Astrocyte (in vitro differentiated cells and primary cell): ENCODE results near the gene RTTN. TPM values are rescaled to one million over a fixed set of nuclear protein-coding genes. Genes with fewer than 3 reads are reported as not detected.

Experiments used
- DNase-seq: peaks from one replicate; pipeline ENCODE4 v3.0.0-alpha.2; 2010; ENCODE audit warnings: low read depth
- FAIRE-seq: peaks from 2 replicates; lab custom pipeline; 2011; peaks lifted over from hg19 to GRCh38; lab: Jason Lieb, UNC
- H2AFZ ChIP-seq: 2 replicates; pipeline ENCODE4 v1.6.0; 2012; ENCODE audit warnings: low read depth, low read length, inconsistent platforms
- H3K27ac ChIP-seq: 2 replicates; pipeline ENCODE4 v1.5.1; 2011; ENCODE audit warnings: low read depth, low read length, inconsistent platforms
- H3K27me3 ChIP-seq: 2 replicates; pipeline ENCODE4 v1.6.0; 2011; ENCODE audit warnings: low read length, inconsistent platforms; ENCODE audit not compliant: insufficient read depth
- H3K36me3 ChIP-seq: 2 replicates; pipeline ENCODE4 v1.5.1; 2011; ENCODE audit warnings: low read length, inconsistent platforms; ENCODE audit not compliant: insufficient read depth
- H3K4me1 ChIP-seq: 2 replicates; pipeline ENCODE4 v1.5.1; 2011; ENCODE audit warnings: low read length, inconsistent platforms; ENCODE audit not compliant: insufficient read depth
- H3K4me2 ChIP-seq: 2 replicates; pipeline ENCODE4 v1.6.0; 2012; ENCODE audit warnings: low read length, inconsistent platforms
- H3K4me3 ChIP-seq: 2 replicates; pipeline ENCODE4 v1.5.1; 2011; ENCODE audit warnings: low read depth, mild to moderate bottlenecking, low read length, inconsistent platforms; ENCODE audit not compliant: insufficient read depth
- H3K79me2 ChIP-seq: 2 replicates; pipeline ENCODE4 v1.6.0; 2012; ENCODE audit warnings: mild to moderate bottlenecking, low read length, inconsistent platforms; ENCODE audit not compliant: insufficient read depth
- H3K9ac ChIP-seq: 2 replicates; pipeline ENCODE4 v1.6.0; 2012; ENCODE audit warnings: mild to moderate bottlenecking, low read length, inconsistent platforms
- H3K9me3 ChIP-seq: 2 replicates; pipeline ENCODE4 v1.5.1; 2012; ENCODE audit warnings: low read depth, mild to moderate bottlenecking, low read length, inconsistent platforms; ENCODE audit not compliant: insufficient read depth
- H4K20me1 ChIP-seq: 2 replicates; pipeline ENCODE4 v1.6.0; 2012; ENCODE audit warnings: low read length, inconsistent platforms; ENCODE audit not compliant: insufficient read depth
- H3K27ac Mint-ChIP-seq: one replicate; pipeline ENCODE4 v1.8.0; 2021; ENCODE audit warnings: mild to moderate bottlenecking, mixed read lengths; ENCODE audit not compliant: unreplicated experiment
- H3K27me3 Mint-ChIP-seq: one replicate; pipeline ENCODE4 v1.8.0; 2021; ENCODE audit warnings: low read depth, mixed read lengths; ENCODE audit not compliant: unreplicated experiment
- H3K36me3 Mint-ChIP-seq: one replicate; pipeline ENCODE4 v1.8.0; 2021; ENCODE audit warnings: low read depth, mixed read lengths; ENCODE audit not compliant: unreplicated experiment
- H3K4me1 Mint-ChIP-seq: one replicate; pipeline ENCODE4 v1.8.0; 2021; ENCODE audit warnings: low read depth, mixed read lengths; ENCODE audit not compliant: unreplicated experiment
- H3K4me3 Mint-ChIP-seq: one replicate; pipeline ENCODE4 v1.8.0; 2021; ENCODE audit warnings: mild to moderate bottlenecking, moderate library complexity, mixed read lengths; ENCODE audit not compliant: unreplicated experiment
- H3K9me3 Mint-ChIP-seq: one replicate; pipeline ENCODE4 v1.8.0; 2021; ENCODE audit warnings: mild to moderate bottlenecking, mixed read lengths; ENCODE audit not compliant: unreplicated experiment
- EZH2 ChIP-seq: IDR thresholded peaks from 2 replicates; pipeline ENCODE4 v1.6.1; 2012; ENCODE audit warnings: mild to moderate bottlenecking, low read length, inconsistent platforms; ENCODE audit not compliant: insufficient read depth
- total RNA-seq: library from RNA; stranded (reverse); gene quantifications from 2 replicates; pipeline ENCODE4 v1.2.1, GENCODE V29; 2021
- TF ChIP-seq, protein P1 (sequence below): IDR thresholded peaks from 2 replicates; pipeline ENCODE4 v1.5.1; 2011; ENCODE audit warnings: low read depth, mild to moderate bottlenecking, inconsistent platforms, low read length, moderate library complexity; ENCODE audit not compliant: insufficient read depth

Gene RTTN
- total RNA-seq, 1 donor from 2014 or later, result 6.3 TPM

GRCh38 chr18:69969491-69969890 lies 236.0 kb downstream of the RTTN start:
- H3K27ac Mint-ChIP-seq, result no peak overlapping the region
- H3K9ac ChIP-seq, result no peak overlapping the region
- FAIRE-seq (no peak), DNase-seq (no peak)
- no peak overlapping the region for H3K4me2 ChIP-seq
- no peaks in the 10 kb centered on the region for H4K20me1 ChIP-seq
- no peak overlapping the region for H2AFZ ChIP-seq
- H3K79me2 ChIP-seq, result no peaks in the 10 kb centered on the region
- H3K27me3 ChIP-seq, result no peaks in the 10 kb centered on the region
- H3K9me3 Mint-ChIP-seq, result peaks cover 7% of the 10 kb centered on the region
- peaks cover 3% of the 10 kb centered on the region for H3K27me3 Mint-ChIP-seq
- H3K4me3 ChIP-seq, result no peak overlapping the region
- no peaks in the 10 kb centered on the region for H3K9me3 ChIP-seq
- H3K27ac ChIP-seq, result no peak overlapping the region
- no peaks in the 10 kb centered on the region for H3K36me3 Mint-ChIP-seq
- no peaks in the 10 kb centered on the region for H3K4me1 ChIP-seq
- H3K4me3 Mint-ChIP-seq, result no peak overlapping the region
- H3K36me3 ChIP-seq, result no peaks in the 10 kb centered on the region
- H3K4me1 Mint-ChIP-seq, result no peaks in the 10 kb centered on the region
- TF ChIP-seq, protein P1, sequence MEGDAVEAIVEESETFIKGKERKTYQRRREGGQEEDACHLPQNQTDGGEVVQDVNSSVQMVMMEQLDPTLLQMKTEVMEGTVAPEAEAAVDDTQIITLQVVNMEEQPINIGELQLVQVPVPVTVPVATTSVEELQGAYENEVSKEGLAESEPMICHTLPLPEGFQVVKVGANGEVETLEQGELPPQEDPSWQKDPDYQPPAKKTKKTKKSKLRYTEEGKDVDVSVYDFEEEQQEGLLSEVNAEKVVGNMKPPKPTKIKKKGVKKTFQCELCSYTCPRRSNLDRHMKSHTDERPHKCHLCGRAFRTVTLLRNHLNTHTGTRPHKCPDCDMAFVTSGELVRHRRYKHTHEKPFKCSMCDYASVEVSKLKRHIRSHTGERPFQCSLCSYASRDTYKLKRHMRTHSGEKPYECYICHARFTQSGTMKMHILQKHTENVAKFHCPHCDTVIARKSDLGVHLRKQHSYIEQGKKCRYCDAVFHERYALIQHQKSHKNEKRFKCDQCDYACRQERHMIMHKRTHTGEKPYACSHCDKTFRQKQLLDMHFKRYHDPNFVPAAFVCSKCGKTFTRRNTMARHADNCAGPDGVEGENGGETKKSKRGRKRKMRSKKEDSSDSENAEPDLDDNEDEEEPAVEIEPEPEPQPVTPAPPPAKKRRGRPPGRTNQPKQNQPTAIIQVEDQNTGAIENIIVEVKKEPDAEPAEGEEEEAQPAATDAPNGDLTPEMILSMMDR, result no peak
- no peak for TF ChIP-seq EZH2

- Mint-ChIP-seq H3K27me3 (peaks cover 3% of the 10 kb centered on the region), H3K9me3 (peaks cover 7% of the 10 kb centered on the region), H3K4me1 (no peaks in the 10 kb centered on the region), H3K27ac (no peak overlapping the region), H3K36me3 (no peaks in the 10 kb centered on the region), H3K4me3 (no peak overlapping the region)
- Histone ChIP-seq H3K27me3 (no peaks in the 10 kb centered on the region), H3K79me2 (no peaks in the 10 kb centered on the region), H2AFZ (no peak overlapping the region), H3K4me2 (no peak overlapping the region), H3K27ac (no peak overlapping the region), H3K9ac (no peak overlapping the region), H3K36me3 (no peaks in the 10 kb centered on the region), H3K4me3 (no peak overlapping the region), H4K20me1 (no peaks in the 10 kb centered on the region), H3K4me1 (no peaks in the 10 kb centered on the region), H3K9me3 (no peaks in the 10 kb centered on the region)
- FAIRE-seq (no peak), DNase-seq (no peak)
- no peak for TF ChIP-seq EZH2
- TF ChIP-seq, protein P1, result no peak
These were observed 237.4 kb downstream of the RTTN start for GRCh38 chr18:69968039-69968438.

- FAIRE-seq (no peak), DNase-seq (no peak)
- H3K9me3 ChIP-seq, result no peaks in the 10 kb centered on the region
- H4K20me1 ChIP-seq, result no peaks in the 10 kb centered on the region
- H3K4me3 ChIP-seq, result no peak overlapping the region
- H3K27me3 Mint-ChIP-seq, result peaks cover 3% of the 10 kb centered on the region
- H3K79me2 ChIP-seq, result no peaks in the 10 kb centered on the region
- no peak overlapping the region for H2AFZ ChIP-seq
- no peaks in the 10 kb centered on the region for H3K4me1 Mint-ChIP-seq
- H3K4me3 Mint-ChIP-seq, result no peak overlapping the region
- H3K27ac Mint-ChIP-seq, result no peak overlapping the region
- no peak overlapping the region for H3K4me2 ChIP-seq
- no peak for TF ChIP-seq EZH2
- TF ChIP-seq, protein P1, result no peak
- no peaks in the 10 kb centered on the region for H3K4me1 ChIP-seq
- H3K9me3 Mint-ChIP-seq, result peaks cover 9% of the 10 kb centered on the region
- H3K36me3 Mint-ChIP-seq, result no peaks in the 10 kb centered on the region
- no peaks in the 10 kb centered on the region for H3K27me3 ChIP-seq
- no peaks in the 10 kb centered on the region for H3K36me3 ChIP-seq
- no peak overlapping the region for H3K9ac ChIP-seq
- H3K27ac ChIP-seq, result no peak overlapping the region
These were observed 242.3 kb downstream of the RTTN start for GRCh38 chr18:69963196-69963595.
